A549 treated with ZK216348 at 1 μM for 4 hours (cell line): ENCODE data around the gene SPACA4. TPM values are rescaled to one million over a fixed set of nuclear protein-coding genes. Genes with fewer than 3 reads are reported as not detected.

Experiments
- total RNA-seq: library from RNA; stranded (reverse); fragments of 200-300 nt; extraction: Qiagen RNA extraction; gene quantifications from 5 replicates; pipeline ENCODE4 v1.2.3, GENCODE V29; 2022; ENCODE audit warnings: low read depth

The SPACA4 gene, protein sequence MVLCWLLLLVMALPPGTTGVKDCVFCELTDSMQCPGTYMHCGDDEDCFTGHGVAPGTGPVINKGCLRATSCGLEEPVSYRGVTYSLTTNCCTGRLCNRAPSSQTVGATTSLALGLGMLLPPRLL
- not detected in 5 replicates for total RNA-seq

DNA sequence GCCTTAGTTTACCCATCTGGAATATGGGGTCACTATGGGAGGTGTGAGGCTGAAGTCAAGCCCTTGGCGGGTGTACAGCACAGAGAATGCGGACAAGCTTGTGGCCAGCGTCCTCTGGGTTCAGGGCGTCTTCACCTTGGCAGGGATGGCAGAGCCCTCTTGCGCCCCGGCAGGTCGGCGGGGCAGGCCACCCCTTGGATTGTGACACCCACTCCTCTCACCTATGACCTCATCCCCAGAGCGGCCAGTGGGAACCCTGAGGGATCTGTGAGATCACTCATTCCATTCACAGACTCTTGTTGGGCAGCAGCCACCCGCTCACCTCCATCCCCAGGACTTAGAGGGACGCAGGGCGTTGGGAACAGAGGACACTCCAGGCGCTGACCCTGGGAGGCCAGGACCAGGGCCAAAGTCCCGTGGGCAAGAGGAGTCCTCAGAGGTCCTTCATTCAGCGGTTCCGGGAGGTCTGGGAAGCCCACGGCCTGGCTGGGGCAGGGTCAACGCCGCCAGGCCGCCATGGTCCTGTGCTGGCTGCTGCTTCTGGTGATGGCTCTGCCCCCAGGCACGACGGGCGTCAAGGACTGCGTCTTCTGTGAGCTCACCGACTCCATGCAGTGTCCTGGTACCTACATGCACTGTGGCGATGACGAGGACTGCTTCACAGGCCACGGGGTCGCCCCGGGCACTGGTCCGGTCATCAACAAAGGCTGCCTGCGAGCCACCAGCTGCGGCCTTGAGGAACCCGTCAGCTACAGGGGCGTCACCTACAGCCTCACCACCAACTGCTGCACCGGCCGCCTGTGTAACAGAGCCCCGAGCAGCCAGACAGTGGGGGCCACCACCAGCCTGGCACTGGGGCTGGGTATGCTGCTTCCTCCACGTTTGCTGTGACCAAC, at the start of gene SPACA4:
Gene SPACA4 (plus strand): TSS at position 280 of the 896 bp plus-strand sequence. CDS start 237 bp downstream, at position 517.

GRCh38 chr19:48614436-48615230, 8.1 kb downstream of the SPACA4 start, which contains the start of gene FAM83E:
Gene FAM83E (minus strand): TSS chr19:48615076. CDS start chr19:48613372, 1,704 bp downstream.

DNA sequence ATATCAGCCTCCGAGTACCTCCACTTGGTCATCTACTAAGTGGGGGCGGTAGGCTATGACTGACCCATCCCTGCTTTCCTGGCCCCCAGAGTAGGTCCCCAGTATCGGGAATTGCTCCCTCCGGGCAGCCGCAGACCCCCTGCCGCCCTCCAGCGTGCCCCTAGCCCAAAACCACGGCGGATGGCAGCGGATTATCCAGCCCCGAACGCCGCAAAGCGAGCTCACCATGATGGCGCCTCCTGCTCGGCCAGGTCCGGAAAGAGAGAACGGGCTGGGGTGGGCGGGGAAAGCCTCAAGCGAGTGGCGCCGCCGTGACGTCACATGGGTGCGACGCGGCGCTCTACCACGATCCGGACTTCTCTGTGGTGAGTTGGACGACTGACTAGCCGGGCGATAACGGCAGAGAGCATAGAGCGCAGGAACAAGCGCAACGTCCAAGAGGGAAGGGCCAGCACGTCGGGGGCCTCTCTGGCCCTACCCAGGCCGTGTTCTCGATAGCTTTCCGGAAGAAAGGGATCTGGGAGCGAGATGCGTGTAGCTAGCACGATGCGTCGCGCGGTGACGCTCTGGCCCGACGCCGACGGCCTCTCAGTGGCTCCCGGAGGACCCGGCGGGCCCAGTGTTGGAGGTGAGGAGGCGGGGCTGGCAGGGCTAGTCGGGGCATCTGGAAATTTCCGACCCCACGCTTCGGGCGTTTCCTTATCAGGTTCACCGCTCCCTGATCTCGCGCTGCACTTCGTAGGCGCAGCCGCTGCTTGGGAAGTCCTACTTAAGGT, 12.6 kb downstream of the SPACA4 start, which contains the start of the genes RPL18 and SPHK2:
Gene RPL18 (minus strand): TSS at position 263 of the 776 bp plus-strand sequence. CDS start 35 bp downstream, at position 228.
Gene SPHK2 (plus strand): TSS at position 591 of the 776 bp plus-strand sequence. CDS start 1,009 bp downstream, outside the sequence.

DNA sequence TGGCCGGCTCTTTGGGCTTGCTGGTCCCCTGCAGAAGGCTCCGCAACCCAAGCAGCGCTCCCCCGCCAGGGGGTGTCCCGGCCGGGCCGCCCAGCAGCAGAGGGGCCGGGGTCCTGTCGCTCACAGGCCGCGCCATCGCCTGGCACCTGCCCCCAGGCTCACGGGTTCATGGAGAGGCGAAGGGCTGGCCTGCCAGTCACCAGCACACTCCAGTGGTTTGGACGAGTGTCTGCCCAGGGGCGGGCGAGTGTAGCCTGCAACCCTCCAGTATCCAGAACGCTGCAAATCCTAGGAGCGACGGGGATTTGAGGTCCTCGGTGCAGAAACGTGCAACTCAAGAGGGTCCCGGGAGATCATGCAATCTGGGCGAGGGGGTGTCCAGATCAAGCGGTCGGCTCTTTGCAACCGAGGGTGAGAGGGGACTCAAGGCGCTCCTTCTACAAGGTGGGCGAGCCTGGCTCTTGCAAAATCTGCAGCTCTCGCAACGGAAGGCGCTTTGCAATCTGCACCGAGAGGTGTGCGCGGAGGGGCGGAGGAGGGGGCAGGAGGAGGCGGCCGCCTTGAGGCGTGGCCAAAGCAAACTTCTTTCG, 30.4 kb downstream of the SPACA4 start, which contains the start of gene DBP:
Gene DBP (minus strand): TSS at position 521 of the 590 bp plus-strand sequence. CDS start 385 bp downstream, at position 136.

DNA sequence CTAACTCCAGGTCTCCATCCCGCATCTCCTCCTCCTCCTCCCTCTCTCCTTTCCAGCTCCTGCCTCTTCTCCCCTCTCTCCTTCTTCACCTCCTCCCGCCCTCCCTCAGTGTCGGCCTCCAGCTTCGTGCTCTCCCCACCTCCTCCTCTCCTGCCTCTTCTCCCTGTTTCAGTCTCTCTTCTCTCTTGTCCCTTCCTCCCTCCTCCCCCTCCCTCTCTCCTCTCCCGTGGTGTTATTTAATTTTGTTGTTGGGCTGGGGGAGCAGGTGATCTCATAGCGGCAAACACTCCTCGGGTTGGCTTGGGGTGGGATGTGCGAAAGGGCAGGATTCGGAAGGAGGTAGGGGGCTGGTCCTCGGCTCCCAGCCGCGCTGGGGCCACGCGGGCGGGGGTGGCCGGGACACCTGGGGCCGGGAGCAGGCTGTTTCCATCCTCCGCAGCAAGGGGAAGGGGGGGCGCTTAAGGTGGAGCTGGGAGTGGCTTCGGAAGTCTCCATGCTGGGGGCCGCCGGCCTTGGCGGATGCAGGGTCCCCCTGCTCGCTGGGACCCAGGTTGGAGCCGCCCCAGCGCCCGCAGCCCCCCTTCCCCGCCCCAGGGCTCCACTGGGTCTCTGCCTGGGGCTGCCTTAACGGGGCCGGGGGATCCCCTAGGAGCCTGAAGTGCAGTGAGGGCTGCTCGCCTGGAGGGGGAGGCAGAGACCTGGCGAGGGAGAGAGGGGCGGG, 39.6 kb downstream of the SPACA4 start, which contains the start of gene CA11:
Gene CA11 (minus strand): TSS at position 187 of the 721 bp plus-strand sequence. CDS start 555 bp downstream, outside the sequence.

Other genes starting within 250 kb of the SPACA4 start
- gene TMEM143, start 242.8 kb upstream of the SPACA4 start, total RNA-seq = 2.3 to 5.7 TPM (median 3.9 TPM) in 5 replicates
- gene SYNGR4, start 242.4 kb upstream of the SPACA4 start, total RNA-seq = 1.4 to 4.2 TPM (median 3.2 TPM) in 5 replicates
- 319 to 434 TPM (median 419 TPM) in 5 replicates for gene KDELR1, start 215.2 kb upstream of the SPACA4 start, total RNA-seq
- 4.4 to 12.0 TPM (median 10.2 TPM) in 5 replicates for gene GRIN2D, start 213.1 kb upstream of the SPACA4 start, total RNA-seq
- gene GRWD1, start 160.8 kb upstream of the SPACA4 start, total RNA-seq = 96.2 to 123 TPM (median 121 TPM) in 5 replicates
- 0.84 to 2.1 TPM (median 1.2 TPM) in 5 replicates for gene KCNJ14, start 151.2 kb upstream of the SPACA4 start, total RNA-seq
- 47.4 to 71.5 TPM (median 62.5 TPM) in 5 replicates for gene CYTH2, start 137.4 kb upstream of the SPACA4 start, total RNA-seq
- gene LMTK3, start 94.9 kb upstream of the SPACA4 start, total RNA-seq = 2.2 to 6.0 TPM (median 5.9 TPM) in 5 replicates
- 12.0 to 18.2 TPM (median 16.6 TPM) in 5 replicates for gene SULT2B1, start 54.6 kb upstream of the SPACA4 start, total RNA-seq
- gene FAM83E, start 8.3 kb downstream of the SPACA4 start, total RNA-seq = 0.34 to 0.72 TPM (median 0.42 TPM) in 4 of 5 replicates, not detected in the other
- 2,942 to 3,695 TPM (median 3,228 TPM) in 5 replicates for gene RPL18, start 12.4 kb downstream of the SPACA4 start, total RNA-seq
- gene SPHK2, start 12.8 kb downstream of the SPACA4 start, total RNA-seq = 8.2 to 18.4 TPM (median 17.3 TPM) in 5 replicates
- gene DBP, start 30.6 kb downstream of the SPACA4 start, total RNA-seq = 1.6 to 3.4 TPM (median 2.5 TPM) in 5 replicates
- 7.2 to 12.6 TPM (median 9.3 TPM) in 5 replicates for gene CA11, start 39.4 kb downstream of the SPACA4 start, total RNA-seq
- 0.12 to 0.33 TPM (median 0.24 TPM) in 5 replicates for gene NTN5, start 66.3 kb downstream of the SPACA4 start, total RNA-seq
- not detected in 5 replicates for gene FUT2, start 89.2 kb downstream of the SPACA4 start, total RNA-seq
- 0.14 to 0.67 TPM (median 0.41 TPM) in 5 replicates for gene MAMSTR, start 113.0 kb downstream of the SPACA4 start, total RNA-seq
- 0.13 to 1.4 TPM (median 0.36 TPM) in 5 replicates for gene RASIP1, start 133.9 kb downstream of the SPACA4 start, total RNA-seq
- not detected in 5 replicates for gene IZUMO1, start 140.2 kb downstream of the SPACA4 start, total RNA-seq
- 0.04 to 0.08 TPM (median 0.05 TPM) in 4 of 5 replicates, not detected in the other for gene FUT1, start 145.9 kb downstream of the SPACA4 start, total RNA-seq
- not detected in 5 replicates for gene FGF21, start 148.8 kb downstream of the SPACA4 start, total RNA-seq
- gene BCAT2, start 204.3 kb downstream of the SPACA4 start, total RNA-seq = 41.4 to 63.3 TPM (median 59.5 TPM) in 5 replicates
- 9.4 to 15.3 TPM (median 14.5 TPM) in 5 replicates for gene HSD17B14, start 229.7 kb downstream of the SPACA4 start, total RNA-seq